ENCODE data around the gene RPL31.

- TF ChIP-seq, protein P1, sequence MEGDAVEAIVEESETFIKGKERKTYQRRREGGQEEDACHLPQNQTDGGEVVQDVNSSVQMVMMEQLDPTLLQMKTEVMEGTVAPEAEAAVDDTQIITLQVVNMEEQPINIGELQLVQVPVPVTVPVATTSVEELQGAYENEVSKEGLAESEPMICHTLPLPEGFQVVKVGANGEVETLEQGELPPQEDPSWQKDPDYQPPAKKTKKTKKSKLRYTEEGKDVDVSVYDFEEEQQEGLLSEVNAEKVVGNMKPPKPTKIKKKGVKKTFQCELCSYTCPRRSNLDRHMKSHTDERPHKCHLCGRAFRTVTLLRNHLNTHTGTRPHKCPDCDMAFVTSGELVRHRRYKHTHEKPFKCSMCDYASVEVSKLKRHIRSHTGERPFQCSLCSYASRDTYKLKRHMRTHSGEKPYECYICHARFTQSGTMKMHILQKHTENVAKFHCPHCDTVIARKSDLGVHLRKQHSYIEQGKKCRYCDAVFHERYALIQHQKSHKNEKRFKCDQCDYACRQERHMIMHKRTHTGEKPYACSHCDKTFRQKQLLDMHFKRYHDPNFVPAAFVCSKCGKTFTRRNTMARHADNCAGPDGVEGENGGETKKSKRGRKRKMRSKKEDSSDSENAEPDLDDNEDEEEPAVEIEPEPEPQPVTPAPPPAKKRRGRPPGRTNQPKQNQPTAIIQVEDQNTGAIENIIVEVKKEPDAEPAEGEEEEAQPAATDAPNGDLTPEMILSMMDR (IDR thresholded peaks at IDR 0.05) = no peak
- no peak for TF ChIP-seq POLR2A (IDR thresholded peaks at IDR 0.05)
Measured at GRCh38 chr2:101045330-101045729, 43.2 kb downstream of the RPL31 start.
